K562 (cell line): Measurements from ENCODE around the gene BAMBI. TPM values are rescaled to one million over a fixed set of nuclear protein-coding genes. Genes with fewer than 3 reads are reported as not detected.

Source experiments
- CBFA2T3 ChIP-seq: fragments of 450-650 bp; IDR thresholded peaks from 2 replicates; pipeline ENCODE4 v1.6.1; 2017
- CHD2 ChIP-seq: IDR thresholded peaks from 2 replicates; pipeline ENCODE4 v1.6.1; 2011; ENCODE audit warnings: low read depth, low read length
- EGR1 ChIP-seq: fragments of 450-650 bp; conservative IDR thresholded peaks from 2 replicates; pipeline ENCODE4 v1.6.1; 2017; ENCODE audit warnings: mild to moderate bottlenecking
- HDAC3 ChIP-seq: fragments of 450-650 bp; IDR thresholded peaks from 2 replicates; pipeline ENCODE4 v1.6.1; 2018; ENCODE audit warnings: borderline replicate concordance, mild to moderate bottlenecking, moderate library complexity; ENCODE audit not compliant: partially characterized antibody
- HMG20B ChIP-seq: fragments of 250-450 bp; sonication (Bioruptor Pico); IDR thresholded peaks from 2 replicates; pipeline ENCODE4 v1.5.0; 2021; ENCODE audit warnings: mild to moderate bottlenecking
- L3MBTL2 ChIP-seq: fragments of 450-650 bp; IDR thresholded peaks from 2 replicates; pipeline ENCODE4 v1.6.1; 2016; ENCODE audit warnings: mild to moderate bottlenecking, moderate library complexity
- MCM7 ChIP-seq, 2 experiments: fragments of 450-650 bp; IDR thresholded peaks; 2 replicates each; pipeline ENCODE4 v1.6.1; 2016 to 2018
- NBN ChIP-seq: fragments of 450-650 bp; IDR thresholded peaks from 2 replicates; pipeline ENCODE4 v1.6.1; 2016; ENCODE audit warnings: low read depth, mild to moderate bottlenecking
- NCOA1 ChIP-seq: fragments of 450-650 bp; IDR thresholded peaks from 2 replicates; pipeline ENCODE4 v1.6.1; 2016; ENCODE audit warnings: low read depth
- NFATC3 ChIP-seq: fragments of 450-650 bp; IDR thresholded peaks from 2 replicates; pipeline ENCODE4 v1.6.1; 2017; ENCODE audit warnings: mild to moderate bottlenecking
- POLR2G ChIP-seq: fragments of 200-400 bp; formaldehyde crosslinking; IDR thresholded peaks from 2 replicates; pipeline ENCODE4 v1.6.1; 2017; ENCODE audit warnings: low read depth, mild to moderate bottlenecking, antibody characterized with exemption, low read length, moderate library complexity
- SIX5 ChIP-seq, 2 experiments: IDR thresholded peaks; 2 replicates each; pipeline ENCODE4 v1.6.1; 2011; ENCODE audit warnings: low read length in 2 of 2, borderline replicate concordance in 1 of 2, low read depth in 1 of 2, mild to moderate bottlenecking in 1 of 2, moderate library complexity in 1 of 2; ENCODE audit not compliant: insufficient read depth in 1 of 2
- SMAD3 ChIP-seq: fragments of 450-650 bp; formaldehyde crosslinking; conservative IDR thresholded peaks from 2 replicates; pipeline ENCODE4 v1.4.0; 2020; ENCODE audit warnings: mild to moderate bottlenecking
- TEAD4 ChIP-seq, 2 experiments: sonication (generic) in 1 of 2; formaldehyde crosslinking in 1 of 2; IDR thresholded peaks; 2 replicates each; pipeline versions ENCODE4 v1.6.1 to v1.8.0; 2012 to 2022; ENCODE audit warnings: borderline replicate concordance in 1 of 2, inconsistent platforms in 1 of 2, low read length in 1 of 2, mild to moderate bottlenecking in 1 of 2, missing genetic modification reagents in 1 of 2
- ZC3H11A ChIP-seq: IDR thresholded peaks from 2 replicates; pipeline ENCODE4 v1.6.1; 2012; ENCODE audit warnings: low read depth, low read length, improper control_type of control experiment
- ZFP91 ChIP-seq: sonication (generic); formaldehyde crosslinking; IDR thresholded peaks from 2 replicates; pipeline ENCODE4 v1.8.0; 2022; ENCODE audit warnings: mild to moderate bottlenecking, missing genetic modification reagents
- ZNF133 ChIP-seq: fragments of 250-450 bp; sonication (Bioruptor Pico); IDR thresholded peaks from 2 replicates; pipeline ENCODE4 v1.4.0; 2020; ENCODE audit warnings: mild to moderate bottlenecking
- ZNF23 ChIP-seq: fragments of 250-450 bp; sonication (Bioruptor Pico); IDR thresholded peaks from 2 replicates; pipeline ENCODE4 v1.4.0; 2020; ENCODE audit warnings: mild to moderate bottlenecking
- ZNF79 ChIP-seq: fragments of 250-450 bp; sonication (Bioruptor Pico); IDR thresholded peaks from 2 replicates; pipeline ENCODE4 v1.4.0; 2020; ENCODE audit warnings: low read depth, mild to moderate bottlenecking, moderate library complexity
- polyA plus RNA-seq, 8 experiments: library from polyadenylated mRNA; depleted of rRNA in 4 of 8; stranded (reverse) in 5 of 8; unstranded in 3 of 8; fragments of >200 nt; fragmentation: Nextera tagmentation in 2 of 8; fragmentation: Illumina TruSeq in 1 of 8; extraction: Ambion mirVana in 2 of 8; extraction: Trizol in 1 of 8; gene quantifications; 2 replicates each; pipeline versions ENCODE4 v1.2.1 to v1.2.3, GENCODE V29; 2011 to 2014; ENCODE audit warnings: inconsistent platforms in 1 of 8, missing spikeins in 1 of 8
- total RNA-seq, 7 experiments: library from RNA; depleted of rRNA in 6 of 7; stranded (reverse); fragments of >200 nt in 6 of 7; fragmentation: Illumina TruSeq in 2 of 7; extraction: Trizol in 2 of 7; gene quantifications; 2 replicates each; pipeline versions ENCODE4 v1.2.1 to v1.2.3, GENCODE V29; 2011 to 2021; ENCODE audit warnings: low replicate concordance in 1 of 7
- TF ChIP-seq, protein P1 (sequence below): fragments of 450-650 bp; formaldehyde crosslinking; IDR thresholded peaks from 2 replicates; pipeline ENCODE4 v1.4.0; 2020; ENCODE audit warnings: mild to moderate bottlenecking, mixed read lengths
- TF ChIP-seq, protein P2 (sequence below): fragments of 450-650 bp; formaldehyde crosslinking; conservative IDR thresholded peaks from 2 replicates; pipeline ENCODE4 v1.4.0; 2022; ENCODE audit warnings: mild to moderate bottlenecking, missing genetic modification characterization

The BAMBI gene
- total and polyA plus RNA-seq, 9 of the 15 experiments (the other 6 are each of a cell fraction or from before 2014, with no cell fraction given): 2.0 to 21.8 (median 13.5) TPM

GRCh38 chr10:28676968-28677887 lies at the start of gene BAMBI (continued):
- no peak for TF ChIP-seq ZFP91 (CRISPR knock-in tag)
- no peak for TF ChIP-seq ZNF133 (CRISPR knock-in tag)
- TF ChIP-seq MCM7 (IDR thresholded peaks at IDR 0.05): no peak
- no peak for TF ChIP-seq ZNF23
- no peak for TF ChIP-seq EGR1
- TF ChIP-seq NFATC3: no peak
- TF ChIP-seq SMAD3: no peak
- TF ChIP-seq L3MBTL2: peak; percentile 50; the same call in 1 of the 2 replicates
- no peak for TF ChIP-seq CHD2
- TF ChIP-seq NCOA1: no peak
- no peak for TF ChIP-seq SIX5 (IDR thresholded peaks at IDR 0.05; ENCODE audit: borderline replicate concordance in 1 of 2, insufficient read depth in 1 of 2, low read depth in 1 of 2, low read length in 2 of 2)
- TF ChIP-seq ZC3H11A: no peak
- no peak for TF ChIP-seq NBN
- TF ChIP-seq, protein P1, sequence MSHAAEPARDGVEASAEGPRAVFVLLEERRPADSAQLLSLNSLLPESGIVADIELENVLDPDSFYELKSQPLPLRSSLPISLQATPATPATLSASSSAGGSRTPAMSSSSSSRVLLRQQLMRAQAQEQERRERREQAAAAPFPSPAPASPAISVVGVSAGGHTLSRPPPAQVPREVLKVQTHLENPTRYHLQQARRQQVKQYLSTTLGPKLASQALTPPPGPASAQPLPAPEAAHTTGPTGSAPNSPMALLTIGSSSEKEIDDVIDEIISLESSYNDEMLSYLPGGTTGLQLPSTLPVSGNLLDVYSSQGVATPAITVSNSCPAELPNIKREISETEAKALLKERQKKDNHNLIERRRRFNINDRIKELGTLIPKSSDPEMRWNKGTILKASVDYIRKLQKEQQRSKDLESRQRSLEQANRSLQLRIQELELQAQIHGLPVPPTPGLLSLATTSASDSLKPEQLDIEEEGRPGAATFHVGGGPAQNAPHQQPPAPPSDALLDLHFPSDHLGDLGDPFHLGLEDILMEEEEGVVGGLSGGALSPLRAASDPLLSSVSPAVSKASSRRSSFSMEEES (CRISPR knock-in tag): no peak
- TF ChIP-seq HDAC3: no peak
- no peak for TF ChIP-seq TEAD4 (IDR thresholded peaks at IDR 0.05; ENCODE audit: low read length)
- no peak for TF ChIP-seq TEAD4 (CRISPR knock-in tag; IDR thresholded peaks at IDR 0.05; ENCODE audit: borderline replicate concordance)
- TF ChIP-seq, protein P2, sequence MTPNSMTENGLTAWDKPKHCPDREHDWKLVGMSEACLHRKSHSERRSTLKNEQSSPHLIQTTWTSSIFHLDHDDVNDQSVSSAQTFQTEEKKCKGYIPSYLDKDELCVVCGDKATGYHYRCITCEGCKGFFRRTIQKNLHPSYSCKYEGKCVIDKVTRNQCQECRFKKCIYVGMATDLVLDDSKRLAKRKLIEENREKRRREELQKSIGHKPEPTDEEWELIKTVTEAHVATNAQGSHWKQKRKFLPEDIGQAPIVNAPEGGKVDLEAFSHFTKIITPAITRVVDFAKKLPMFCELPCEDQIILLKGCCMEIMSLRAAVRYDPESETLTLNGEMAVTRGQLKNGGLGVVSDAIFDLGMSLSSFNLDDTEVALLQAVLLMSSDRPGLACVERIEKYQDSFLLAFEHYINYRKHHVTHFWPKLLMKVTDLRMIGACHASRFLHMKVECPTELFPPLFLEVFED (CRISPR knock-in tag): no peak
- TF ChIP-seq HMG20B: no peak
- TF ChIP-seq ZNF79 (CRISPR knock-in tag): no peak
- no peak for TF ChIP-seq CBFA2T3
- TF ChIP-seq POLR2G: peak; percentile 96
